ENCODE measurements around the gene CALCB.

Gene CALCB

DNA sequence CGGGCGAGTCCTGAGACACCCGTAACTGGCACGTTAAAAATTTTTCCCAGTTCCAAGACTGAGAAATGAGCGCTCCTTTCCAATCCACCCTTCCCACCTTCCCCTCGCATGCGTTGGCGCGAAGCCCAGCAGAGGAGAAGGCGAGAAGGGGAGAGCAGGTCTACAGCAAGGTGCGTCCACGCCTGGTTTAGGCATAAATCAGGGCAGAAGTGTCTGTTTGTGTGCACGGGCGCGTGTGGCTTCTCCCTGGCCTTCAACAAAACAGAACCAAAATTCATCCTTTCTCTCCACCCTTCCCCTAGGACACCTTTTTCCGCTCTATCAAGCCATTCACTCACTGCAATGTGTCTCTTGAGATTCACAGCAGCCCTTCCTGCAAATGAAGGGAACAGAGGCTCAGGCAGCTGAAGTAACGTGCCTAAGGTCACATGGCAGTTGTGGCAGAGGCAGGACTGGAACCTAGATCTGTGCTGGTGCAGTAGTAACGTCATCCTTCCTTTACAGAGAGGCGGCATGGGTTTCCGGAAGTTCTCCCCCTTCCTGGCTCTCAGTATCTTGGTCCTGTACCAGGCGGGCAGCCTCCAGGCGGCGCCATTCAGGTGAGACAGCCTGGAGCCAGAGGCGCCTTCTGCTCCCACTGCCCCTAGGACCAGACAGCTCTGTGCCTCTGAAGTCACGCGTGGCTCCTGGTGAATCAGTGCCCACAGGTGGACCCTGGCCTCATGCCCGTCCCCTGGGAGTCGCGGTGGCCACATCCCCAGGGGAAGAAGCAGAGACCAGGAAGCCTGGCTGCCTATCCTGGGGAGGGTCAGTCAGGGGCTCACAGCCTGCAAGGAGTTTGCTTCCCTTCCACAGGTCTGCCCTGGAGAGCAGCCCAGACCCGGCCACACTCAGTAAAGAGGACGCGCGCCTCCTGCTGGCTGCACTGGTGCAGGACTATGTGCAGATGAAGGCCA lies 1.1 kb downstream of the CALCB start:
- peak; percentile 87 for DNase-seq (ENCODE audit: low read depth in 1 of 2, low spot score in 1 of 2)

DNA sequence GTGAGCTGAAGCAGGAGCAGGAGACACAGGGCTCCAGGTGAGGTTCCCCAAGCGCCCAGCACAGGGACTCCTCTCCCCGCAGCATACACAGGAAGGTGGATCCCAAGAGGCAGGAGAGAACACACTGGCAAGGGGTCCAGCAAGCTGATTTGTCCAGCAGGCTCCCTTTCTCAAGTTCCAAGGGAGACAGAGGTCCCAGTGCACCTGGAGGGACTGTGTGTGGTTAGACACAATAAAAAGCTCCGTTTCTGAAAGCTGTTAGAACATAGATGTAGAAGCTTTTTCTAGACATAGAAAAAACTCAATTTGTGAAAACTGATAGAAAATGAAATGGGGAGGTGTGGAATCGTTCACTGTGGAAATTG lies 1.8 kb downstream of the CALCB start:
- no peak for DNase-seq (ENCODE audit: low read depth in 1 of 2, low spot score in 1 of 2)

DNA sequence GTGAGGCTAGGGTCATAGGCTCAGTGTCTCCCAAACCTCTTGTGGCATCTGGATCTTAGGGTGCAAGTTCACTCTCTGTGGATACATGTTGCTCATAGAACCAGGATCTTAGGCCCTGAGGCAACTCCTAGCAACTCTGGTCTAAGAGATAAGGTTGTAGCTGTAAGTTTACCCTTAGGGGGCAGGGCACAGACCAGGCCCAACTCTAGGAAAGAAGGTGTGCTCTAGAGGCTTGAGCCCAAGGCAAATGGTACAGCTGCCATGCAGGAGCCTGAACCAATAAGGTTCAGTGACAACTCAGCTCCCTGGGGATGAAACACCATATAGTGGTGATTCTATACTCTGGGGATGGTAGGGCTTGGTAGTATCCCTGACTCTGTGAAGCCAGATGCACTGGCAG lies 17.8 kb downstream of the CALCB start:
- DNase-seq (ENCODE audit: low read depth in 1 of 2, low spot score in 1 of 2), result no peak

DNA sequence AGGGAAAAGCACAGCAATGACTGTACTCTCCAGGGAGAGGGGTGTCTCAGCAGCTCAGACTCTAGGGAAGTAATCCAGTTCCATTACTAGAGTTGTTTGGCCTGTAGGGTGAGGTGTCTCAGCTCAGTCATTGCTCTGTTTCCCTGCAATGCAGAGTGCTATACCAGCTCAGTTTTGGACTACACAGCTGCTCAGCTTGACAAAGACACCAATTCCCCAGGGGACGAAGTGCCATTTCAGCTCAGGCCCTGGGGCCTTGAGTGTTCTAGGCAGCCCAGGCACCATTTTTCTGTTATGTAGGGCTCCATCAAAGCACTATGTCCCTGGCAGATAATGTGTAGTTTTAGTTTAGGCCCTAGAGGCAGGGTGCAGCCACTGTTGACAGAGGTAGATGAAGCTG lies 18.2 kb downstream of the CALCB start:
- DNase-seq (ENCODE audit: low read depth in 1 of 2, low spot score in 1 of 2), result no peak

DNA sequence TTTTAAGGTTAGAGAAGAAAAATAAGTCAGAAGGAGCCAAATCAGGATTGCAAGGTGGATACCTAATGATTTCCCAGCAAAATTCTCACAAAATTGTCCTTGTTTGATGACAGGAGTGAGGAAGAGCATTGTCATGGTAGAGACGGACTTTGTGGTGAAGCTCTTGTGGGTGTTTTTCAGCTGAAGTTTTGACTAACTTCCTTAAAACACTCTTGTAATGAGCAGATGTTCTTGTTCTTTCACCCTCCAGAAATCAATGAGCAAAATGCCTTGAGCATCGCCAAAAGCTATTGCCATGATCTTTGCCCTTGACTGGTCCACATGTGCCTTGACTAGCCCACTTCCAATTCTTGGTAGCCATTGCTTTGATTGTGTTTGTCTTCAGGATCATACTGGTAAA lies 20.0 kb downstream of the CALCB start:
- no peak for DNase-seq (ENCODE audit: low read depth in 1 of 2, low spot score in 1 of 2)

DNA sequence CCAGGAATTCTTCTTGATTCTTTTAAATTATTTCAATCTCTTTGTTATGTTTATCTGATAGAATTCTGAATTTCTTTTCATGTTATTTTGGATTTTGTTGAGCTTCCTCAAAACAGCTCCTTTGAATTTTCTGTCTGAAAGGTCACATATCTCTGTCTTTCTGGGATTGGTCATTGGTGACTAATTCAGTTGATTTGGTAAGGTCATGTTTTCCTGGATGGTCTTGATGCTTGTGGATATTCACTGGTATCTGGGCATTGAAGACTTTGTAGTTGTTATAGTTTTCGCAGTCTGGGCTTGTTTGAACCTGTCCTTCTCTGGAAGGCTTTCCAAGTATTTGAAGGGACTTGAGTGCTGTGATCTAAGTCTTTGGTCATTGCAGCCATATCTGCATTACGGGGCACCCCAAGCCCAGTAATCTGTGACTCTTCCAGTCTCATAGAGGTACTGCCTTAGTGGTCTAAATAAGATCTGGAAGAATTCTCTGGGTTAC lies 22.4 kb downstream of the CALCB start:
- DNase-seq (ENCODE audit: low read depth in 1 of 2, low spot score in 1 of 2), result no peak

DNA sequence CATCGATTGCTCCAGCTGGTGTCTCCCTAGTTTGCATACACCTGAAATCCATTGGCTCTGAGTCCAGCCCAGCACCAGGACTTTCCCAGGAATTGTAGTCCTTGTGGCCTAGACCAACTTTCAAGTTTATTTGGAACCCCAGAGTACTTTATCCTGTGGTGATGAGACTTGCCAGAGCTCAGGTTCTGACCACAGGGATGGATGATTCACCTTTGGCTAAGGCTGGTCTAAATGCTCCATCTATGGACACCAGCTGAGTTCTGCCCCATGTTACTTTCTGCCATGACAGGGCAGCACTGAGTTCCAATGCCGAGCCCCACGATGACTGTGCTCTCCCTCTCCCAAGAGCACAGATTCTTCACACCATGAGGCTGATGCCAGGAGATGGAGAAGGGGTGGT lies 24.0 kb downstream of the CALCB start:
- DNase-seq (ENCODE audit: low read depth in 1 of 2, low spot score in 1 of 2), result no peak

DNA sequence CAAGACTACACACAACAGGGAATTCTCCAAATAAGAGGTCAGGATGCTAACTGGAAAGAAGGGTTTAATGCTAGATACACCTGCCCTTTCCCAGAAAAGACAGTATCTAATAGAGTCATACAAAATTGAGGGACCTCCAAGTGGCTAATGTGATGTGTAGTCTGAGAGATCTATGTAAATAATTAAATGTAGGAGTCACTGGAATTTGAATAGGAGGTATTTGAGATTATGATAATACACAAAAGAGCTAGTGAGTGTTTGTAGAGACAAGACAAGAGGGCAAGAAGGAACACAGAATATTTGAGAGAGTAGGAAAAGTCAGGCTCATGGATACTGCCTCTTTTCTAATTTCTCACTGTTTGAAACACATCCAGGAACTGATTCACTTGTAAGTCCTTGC lies 25.9 kb downstream of the CALCB start:
- DNase-seq (ENCODE audit: low read depth in 1 of 2, low spot score in 1 of 2), result no peak

DNA sequence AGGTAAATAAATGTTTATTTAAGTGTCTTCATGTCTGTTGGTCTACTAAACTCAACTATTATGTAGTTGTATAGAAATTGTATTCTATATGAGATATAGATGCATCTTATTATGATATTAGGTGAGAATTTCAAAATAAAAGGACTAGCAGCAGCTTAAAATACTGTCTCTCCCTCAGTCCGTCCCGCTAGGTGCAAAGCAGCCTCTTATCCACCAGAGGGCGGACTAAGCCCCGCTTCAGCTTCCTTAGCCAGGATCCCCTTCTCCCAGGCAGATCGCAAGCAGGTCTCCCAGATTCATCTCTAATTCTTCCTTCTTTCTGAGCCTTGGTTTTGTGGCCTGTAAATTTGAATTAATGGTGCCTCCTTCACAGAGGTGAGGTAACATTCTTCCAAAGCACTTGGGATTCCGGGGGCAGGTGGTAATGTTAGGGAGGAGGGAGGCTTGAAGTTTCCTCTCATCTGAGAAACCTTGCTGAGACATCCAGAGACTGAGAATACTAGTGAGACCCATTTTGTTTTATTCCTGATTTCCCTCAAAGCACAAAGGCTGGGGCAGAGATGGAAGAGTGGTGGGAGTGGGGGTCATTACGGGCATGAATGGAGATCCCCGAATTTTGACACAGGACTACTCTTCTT lies 27.8 kb downstream of the CALCB start:
- peak in 1 of 2 donors; percentile 28 for DNase-seq (ENCODE audit: low read depth in 1 of 2, low spot score in 1 of 2)

DNA sequence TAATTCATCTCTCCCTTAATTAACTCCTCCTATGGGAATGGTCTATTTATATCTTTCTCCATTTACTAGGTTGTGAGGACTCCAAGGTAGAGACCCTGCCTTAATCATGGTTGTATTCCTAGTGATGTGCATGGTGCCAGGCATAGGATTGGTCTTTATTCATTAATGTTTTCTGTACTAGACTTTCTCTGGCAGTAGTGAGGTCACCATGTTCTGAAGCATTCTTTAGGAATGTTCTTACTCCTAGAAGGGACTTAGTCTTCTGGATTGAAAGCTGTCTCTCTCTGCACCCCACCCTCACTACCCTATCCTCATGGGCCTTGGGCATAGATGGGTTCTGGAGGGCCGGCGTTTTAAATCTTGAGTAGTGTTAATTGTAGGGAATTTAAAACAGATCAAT lies 30.8 kb downstream of the CALCB start:
- DNase-seq (ENCODE audit: low read depth in 1 of 2, low spot score in 1 of 2), result no peak

DNA sequence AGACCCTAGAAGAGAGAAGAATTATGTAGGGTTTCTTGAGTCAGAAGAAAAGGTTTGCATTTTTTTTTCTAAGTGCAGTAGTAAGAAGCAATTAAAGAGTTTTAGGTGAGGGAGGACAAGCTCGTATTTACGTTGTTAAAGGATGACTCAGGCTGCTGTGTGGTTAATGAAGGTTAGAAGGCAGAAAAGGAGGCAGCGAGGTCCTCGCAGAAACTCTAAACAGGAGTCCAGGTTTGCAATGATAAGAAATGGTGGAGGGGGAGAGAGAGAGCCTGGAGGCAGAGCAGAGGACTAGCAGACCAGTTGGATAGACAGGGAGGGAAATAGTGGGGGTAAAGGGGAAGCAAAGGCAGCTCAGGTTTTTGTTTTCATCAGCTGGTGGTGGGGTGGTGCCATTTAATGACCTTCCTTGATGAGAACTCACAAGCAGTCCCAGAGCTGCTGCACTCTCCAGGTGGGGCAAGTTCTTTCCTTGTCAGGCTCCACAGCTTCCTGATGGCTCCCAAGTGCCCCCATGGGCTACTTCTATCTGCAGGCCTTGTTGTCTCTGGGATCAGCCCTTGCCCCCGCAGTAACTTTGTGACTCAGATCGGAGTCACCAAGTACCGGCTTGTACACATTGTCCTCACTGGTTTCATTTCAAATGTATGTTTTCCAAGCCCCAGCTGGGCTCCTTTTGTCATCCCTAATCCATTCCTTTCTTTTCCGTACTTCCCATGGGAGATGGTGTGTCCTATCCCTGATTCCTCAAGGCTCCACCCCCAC lies 33.0 kb downstream of the CALCB start:
- DNase-seq (ENCODE audit: low read depth in 1 of 2, low spot score in 1 of 2), result no peak

DNA sequence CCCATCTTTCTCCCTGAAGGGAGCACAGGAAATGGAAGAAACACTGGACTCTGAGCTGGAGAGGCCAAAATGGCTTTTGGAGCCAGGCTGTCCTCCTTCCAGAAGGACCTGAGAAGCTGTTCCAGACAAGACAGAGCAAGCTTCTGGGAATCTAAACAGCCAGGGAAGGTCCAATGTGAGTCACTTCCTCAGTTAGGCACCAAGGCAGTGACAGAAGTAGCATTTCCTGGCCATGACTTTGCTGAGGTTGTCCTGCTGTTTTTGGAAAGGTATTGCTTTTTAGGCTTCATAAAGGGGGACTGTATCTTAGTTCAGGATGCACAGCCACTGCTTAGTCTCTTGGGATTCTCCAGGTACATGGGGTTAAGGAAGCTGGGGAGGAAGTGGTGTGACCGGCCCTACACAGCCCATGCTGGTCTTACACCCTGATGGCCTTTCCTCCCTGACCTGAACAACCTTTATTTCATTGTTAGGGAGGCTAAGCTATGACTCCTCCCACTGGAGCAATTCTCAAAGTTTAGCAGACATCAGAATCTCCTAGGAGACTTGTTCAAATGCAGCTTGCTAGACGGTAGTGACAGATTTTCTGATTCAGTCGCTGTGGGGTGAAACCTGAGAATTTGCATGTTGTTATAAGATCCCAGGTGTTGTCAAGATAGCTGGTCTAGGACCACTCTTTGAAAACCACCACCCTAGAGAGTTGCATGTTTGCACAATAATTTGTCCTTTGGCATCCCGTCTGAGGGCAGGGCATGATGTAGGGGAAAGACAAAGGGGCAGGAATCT lies 34.5 kb downstream of the CALCB start:
- DNase-seq (ENCODE audit: low read depth in 1 of 2, low spot score in 1 of 2), result no peak

DNA sequence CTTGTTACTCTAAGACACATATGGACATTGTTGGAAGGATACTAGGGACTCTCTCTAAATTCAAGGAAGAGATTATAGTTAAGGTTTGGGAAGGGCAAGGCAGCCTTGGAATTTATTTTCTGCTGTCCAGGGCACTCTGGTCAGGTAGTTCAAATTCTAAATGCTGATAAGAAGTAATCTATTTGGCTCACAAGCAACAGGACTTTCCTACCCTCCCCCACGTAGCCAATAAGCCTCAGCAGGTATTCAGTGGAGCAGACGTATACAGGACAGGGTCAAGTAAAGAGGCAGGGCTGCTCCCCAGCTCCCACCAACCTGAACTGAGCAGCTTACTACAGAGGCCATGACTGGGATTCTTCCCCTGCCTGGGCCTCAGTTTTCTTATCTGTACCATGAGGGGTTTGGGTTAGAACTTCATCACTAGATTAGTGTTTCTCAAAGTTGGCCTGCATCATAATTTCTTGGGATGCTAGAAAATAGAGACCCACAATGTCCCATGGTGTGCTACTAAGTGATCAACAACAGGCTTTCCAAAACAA lies 35.3 kb downstream of the CALCB start:
- DNase-seq (ENCODE audit: low read depth in 1 of 2, low spot score in 1 of 2), result no peak

DNA sequence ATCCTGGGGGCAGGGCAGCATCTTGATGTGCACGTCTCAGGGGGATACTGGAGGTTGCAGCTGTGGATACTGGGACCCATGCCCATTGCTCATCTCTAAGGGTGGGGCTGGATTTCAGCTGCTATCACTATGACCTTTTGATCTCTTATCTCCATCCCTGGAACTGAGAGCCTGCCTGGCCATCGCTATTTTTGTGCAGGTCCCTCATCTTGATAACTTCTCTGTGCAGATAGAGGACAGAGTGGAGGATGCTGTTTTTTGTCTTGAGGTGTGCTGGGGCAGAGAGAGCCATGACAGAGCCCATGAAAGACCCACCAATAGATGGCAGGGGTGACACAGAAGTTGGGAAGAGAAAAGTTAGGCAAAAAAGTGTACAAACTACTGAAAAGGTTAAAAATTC lies 36.2 kb downstream of the CALCB start:
- no peak for DNase-seq (ENCODE audit: low read depth in 1 of 2, low spot score in 1 of 2)

DNA sequence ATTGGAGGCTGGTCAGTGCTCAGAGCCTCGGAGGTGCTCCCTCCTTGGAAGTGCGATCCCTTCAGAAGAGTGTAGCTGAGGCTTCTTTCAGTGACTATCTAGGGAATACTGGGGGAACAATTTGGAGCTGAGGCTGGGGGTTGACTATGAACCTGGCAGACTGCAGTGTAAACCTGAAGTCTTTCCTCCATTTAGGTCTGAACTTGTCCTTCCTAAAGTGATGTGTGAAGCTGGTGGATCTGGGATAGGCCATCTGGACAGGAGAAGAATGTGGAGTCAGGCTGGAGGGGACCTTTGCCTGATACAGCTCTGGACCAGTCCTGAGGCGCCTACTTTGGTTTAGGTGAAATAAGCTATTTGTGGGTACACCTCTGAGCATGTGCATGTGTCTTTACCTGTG lies 37.8 kb downstream of the CALCB start:
- no peak for DNase-seq (ENCODE audit: low read depth in 1 of 2, low spot score in 1 of 2)

DNA sequence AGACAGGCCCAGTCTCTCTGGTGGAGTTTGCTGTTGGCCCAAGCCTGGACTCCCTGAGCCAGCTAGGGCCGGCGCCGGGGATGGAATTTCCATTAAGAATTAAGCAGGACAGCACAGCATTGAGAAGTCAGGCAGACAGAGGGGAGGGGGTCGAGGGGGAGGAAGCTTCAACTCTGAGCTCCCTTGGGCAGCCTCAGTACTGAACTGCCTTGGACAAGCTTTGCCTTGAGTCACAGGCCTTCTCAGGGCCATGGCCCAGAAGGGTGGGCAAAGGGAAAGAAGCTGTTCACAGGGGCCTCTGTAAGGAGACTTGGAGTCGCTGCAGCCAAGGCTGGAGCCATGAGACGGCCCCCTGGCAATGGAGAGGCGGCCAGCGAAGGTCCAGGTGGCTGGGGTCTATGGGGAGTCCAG lies 38.7 kb downstream of the CALCB start:
- no peak for DNase-seq (ENCODE audit: low read depth in 1 of 2, low spot score in 1 of 2)

DNA sequence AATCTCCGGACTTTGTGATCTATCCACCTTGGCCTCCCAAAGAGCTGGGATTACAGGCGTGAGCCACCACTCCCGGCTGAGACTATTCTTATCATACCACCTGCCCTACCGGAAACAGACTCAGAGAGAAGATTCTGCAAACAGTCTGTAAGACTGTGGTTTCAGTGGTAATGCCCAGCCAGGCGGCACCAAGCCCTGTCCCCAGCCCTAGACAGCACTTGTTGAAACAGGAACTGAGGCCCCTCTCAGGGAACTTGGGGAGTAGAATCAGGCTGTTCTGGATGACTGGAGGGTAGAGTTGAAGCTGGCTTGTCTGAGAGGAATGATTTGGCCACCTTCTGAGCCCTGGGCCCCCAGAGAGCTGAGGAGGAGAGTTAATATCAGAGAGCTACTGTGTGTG lies 40.0 kb downstream of the CALCB start:
- DNase-seq (ENCODE audit: low read depth in 1 of 2, low spot score in 1 of 2), result no peak

DNA sequence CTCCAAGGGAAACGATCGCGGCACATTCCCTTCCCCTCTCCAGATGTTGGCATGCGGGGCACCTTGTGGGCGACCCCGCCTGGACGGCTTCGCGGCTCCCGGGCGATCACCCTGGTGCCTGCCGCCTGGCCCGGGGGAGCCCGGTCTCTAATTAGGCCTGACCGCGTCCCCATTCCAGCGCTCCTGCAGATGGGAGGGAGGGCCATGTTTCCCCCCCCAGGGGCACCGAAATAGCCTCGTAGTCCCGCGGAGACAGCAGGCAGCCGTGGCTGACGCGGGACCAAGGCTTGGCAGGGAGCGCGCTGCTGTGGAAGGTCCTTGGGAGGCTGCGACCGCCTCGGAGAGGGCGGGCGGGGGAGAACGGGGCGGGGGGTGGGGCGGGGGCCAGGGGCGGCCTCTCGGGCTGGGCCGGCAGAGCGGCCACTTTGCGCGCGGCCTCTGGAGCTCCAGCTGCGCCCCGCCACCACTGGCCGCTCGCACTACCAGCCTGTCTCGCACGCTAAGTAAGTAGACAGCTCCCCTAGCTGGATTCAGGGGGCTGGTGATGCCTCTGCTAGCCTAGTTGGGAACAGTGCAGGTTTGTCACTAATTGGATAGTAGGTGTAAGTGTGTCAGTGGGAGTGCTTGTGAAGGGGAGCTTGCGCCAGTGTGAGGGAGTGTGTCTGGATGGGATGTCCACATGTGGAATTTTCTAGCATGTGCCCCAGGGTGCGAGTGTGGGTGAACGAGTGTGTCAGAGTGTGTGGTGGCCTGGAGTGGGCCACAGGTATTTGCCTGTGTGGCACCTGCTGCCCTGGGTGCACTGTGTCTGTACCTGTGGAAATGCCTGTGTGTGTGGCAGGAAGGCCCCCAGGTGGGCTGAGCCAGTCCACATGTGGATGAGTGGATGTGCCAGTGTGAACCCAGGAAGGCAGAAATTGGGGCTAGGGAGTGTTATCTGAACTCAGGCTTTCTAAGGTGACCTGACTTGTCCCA lies 41.4 kb downstream of the CALCB start, which contains the start of gene INSC:
Gene INSC (plus strand): TSS at position 423 of the 975 bp plus-strand sequence. CDS start 34,252 bp downstream, outside the sequence.
- no peak for DNase-seq (ENCODE audit: low read depth in 1 of 2, low spot score in 1 of 2)

DNA sequence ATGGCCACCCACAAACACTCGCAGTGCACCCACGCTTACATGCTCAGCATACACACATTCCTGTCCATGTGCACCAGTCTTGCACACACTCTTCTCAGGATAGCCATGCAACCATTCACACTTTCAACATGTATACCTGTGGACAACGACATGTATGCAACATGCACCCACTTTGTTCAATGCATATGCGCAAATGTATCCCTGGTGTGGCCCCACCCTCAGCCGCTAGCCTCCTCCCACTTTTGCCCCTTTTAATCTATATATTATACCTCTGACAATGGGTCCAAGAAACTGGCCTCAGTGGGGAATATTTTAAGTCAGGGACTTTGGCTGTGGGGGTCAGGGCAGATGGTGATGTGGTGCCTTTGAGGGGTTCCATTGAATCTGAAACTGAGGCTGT lies 42.3 kb downstream of the CALCB start:
- DNase-seq (ENCODE audit: low read depth in 1 of 2, low spot score in 1 of 2), result no peak
